Dermis blood vessel endothelial cell (primary cell): ENCODE measurements around the gene DEPDC4. TPM values are rescaled to one million over a fixed set of nuclear protein-coding genes. Genes with fewer than 3 reads are reported as not detected.
"Not testable (repeated sequence)": the region's sequence is repeated elsewhere in the genome, so short reads cannot be mapped to it uniquely, and the experiment has no call there.

Experiments used
- DNase-seq: peaks from one replicate; pipeline ENCODE4 v3.0.0; 2010
- total RNA-seq: library from RNA; depleted of rRNA; stranded (reverse); fragments of >200 nt; gene quantifications from 2 replicates; pipeline ENCODE4 v1.2.3, GENCODE V29; 2014

The DEPDC4 gene
- total RNA-seq, 1 donor from 2014 or later = 0.17 TPM

- DNase-seq = no peak
Observed at GRCh38 chr12:100263131-100263530, 3.7 kb downstream of the DEPDC4 start.

GRCh38 chr12:100258127-100258526, 8.8 kb downstream of the DEPDC4 start:
- no peak for DNase-seq

- no peak for DNase-seq
Observed at GRCh38 chr12:100254876-100255275, 12.0 kb downstream of the DEPDC4 start.

- DNase-seq = no peak
Observed at GRCh38 chr12:100253437-100253836, 13.4 kb downstream of the DEPDC4 start.

DNA sequence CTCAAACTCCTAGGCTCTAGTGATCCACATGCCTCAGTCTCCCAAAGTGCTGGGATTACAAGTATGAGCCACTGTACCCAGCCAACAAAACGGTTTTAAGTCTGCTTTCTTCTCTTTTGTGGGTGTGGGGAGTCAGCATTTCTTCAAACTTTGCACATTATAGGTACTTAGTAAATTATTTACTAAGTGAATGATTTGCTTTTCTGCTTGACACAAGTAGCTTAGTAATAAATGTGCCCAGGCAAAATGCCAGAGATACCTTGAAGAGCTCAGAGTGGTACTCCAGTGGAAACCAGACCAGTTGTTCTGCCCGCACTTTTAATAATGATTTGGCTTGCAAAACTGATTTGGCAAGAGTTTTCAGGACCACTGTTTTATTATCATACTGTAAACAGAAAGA, 15.0 kb downstream of the DEPDC4 start:
- DNase-seq = no peak

DNA sequence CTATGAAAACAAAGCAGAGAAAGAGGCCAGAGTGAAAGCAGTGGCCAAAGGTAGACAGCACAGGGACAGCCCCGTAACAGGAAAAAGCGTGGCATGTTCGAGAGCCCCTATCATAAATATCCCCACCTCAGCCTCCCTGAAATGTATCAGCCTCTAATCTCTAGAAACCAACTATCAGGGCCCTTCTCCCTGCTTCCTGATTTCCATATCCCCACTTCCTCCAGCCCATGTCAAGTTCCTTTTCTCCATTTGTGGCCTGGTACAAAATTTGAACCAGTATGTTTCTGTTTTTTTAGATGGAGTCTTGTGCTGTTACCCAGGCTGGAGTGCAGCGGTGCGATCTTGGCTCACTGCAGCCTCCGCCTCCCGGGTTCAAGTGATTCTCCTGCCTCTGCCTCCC, 16.9 kb downstream of the DEPDC4 start:
- DNase-seq = no peak

DNA sequence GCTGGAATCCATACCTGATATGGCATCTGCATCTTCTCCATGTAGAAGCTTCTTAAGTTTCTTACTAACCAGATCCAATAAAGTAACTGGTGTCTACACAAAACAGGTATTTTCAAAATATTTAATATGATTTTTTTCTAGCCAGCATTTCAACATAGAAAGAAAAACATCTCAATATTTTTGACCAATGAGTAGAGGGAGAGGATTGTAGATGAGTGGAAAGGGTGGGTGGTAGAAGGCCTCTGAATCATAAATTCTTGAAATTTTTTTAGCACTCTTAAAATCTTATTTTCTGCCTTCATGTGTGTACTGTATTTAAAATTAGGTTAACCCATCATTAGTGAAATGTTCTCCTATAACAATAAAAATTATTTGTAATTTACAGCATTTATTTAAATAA, 18.0 kb downstream of the DEPDC4 start:
- DNase-seq = no peak

- DNase-seq = no peak
Observed at GRCh38 chr12:100247765-100248164, 19.1 kb downstream of the DEPDC4 start.

- DNase-seq = no peak
Observed at GRCh38 chr12:100243137-100243536, 23.7 kb downstream of the DEPDC4 start.

DNA sequence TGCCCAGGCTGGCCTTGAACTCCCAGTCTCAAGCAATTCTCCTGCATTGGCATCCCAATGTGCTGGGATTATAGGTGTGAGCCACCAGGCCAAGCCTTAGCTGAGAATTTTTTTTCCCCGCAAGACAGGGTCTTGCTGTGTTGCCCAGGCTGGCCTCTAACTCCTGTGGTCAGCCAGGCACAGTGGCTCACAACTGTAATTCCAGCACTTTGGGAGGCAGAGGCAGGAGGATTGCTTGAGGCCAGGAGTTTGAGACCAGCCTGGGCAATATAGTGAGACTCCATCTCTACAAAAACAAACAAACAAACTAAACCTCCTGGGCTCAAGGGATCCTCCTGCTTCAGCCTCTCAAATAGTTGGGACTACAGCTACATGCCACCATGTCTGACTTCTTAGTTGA, 27.3 kb downstream of the DEPDC4 start:
- no peak for DNase-seq

GRCh38 chr12:100238801-100239200, 28.1 kb downstream of the DEPDC4 start:
- DNase-seq = no peak

GRCh38 chr12:100234591-100235304, 32.1 kb downstream of the DEPDC4 start:
- DNase-seq = peak; percentile 69

DNA sequence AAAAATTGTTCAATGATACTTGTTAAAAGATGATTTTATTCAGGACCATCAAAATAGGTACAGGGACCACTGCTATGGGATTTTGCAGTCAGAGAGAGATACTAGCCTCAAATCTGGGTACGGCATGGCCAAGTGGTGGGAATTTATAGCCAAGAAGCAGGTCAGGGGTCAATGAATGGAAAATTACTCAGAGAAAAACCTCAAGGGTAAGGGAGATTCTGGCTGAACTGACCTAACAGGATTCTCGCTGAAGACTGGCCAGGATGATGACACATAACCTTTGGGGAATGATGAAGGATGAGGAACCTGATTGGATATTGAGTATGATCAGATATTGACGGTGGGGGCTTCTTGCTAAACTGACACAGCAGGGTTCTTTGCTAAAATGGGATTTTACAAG, 32.7 kb downstream of the DEPDC4 start:
- peak; percentile 39 for DNase-seq

DNA sequence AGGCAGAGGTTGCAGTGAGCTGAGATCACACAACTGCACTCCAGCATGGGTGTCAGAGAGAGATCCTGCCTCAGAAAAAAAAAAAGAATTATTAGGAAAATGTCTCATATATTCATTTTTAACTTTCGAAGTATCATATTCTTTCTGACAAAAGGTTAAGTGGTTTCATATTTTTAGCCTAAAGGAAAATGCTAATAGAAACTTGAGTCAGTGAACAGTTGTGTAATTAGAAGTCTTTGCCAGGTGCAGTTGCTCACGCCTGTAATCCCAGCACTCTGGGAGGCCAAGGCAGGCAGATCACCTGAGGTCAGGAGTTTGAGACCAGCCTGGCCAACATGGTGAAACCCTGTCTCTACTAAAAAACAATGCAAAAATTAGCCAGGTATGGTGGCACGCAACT, 35.0 kb downstream of the DEPDC4 start:
- DNase-seq = not testable (repeated sequence)

DNA sequence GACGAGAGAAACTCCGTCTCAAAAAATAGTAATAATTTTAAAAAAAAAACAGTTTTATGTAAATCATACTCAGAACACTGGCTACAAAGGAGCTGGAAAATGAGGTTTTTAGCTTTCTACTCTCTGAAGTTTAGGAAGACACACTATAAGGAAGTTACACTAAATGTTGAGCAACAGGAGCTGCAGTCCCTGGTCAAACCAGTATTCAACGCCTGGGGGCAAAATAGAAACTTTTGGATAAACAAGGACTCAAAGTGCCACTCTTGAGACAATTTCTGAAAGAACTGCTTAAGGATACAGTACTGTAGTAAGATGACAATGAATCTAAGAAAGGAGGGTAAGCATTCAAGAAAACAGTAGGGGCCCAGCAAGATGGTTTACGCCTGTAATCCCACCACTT, 37.0 kb downstream of the DEPDC4 start:
- no peak for DNase-seq

DNA sequence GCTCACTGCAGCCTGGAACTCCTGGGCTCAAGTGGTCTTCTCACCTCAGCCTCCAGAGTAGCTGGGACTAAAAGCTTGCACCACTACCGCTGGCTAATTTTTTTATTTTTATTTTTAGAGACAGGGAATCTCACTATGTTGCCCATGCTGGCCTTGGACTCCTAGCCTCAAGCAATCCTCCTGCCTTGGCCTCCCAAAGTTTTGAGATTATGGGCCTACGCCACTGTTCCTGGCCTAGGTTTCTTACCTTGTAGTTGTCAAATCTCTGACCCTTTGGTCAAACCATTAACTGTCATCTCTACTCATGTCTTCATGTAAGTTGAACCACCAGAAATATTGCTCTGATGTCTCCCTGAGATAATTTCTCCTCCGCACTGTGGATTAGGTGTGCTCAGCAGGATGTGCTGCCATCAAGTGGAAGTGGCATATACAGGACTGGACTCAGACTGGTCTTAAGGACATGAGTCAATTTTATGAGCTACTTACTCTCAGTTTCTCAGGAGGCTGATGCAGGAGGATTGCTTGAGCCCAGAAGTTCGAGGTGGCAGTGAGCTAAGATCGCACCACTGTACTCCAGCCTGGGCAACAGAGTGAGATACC, 37.7 kb downstream of the DEPDC4 start:
- peak; percentile 24 for DNase-seq

- DNase-seq = no peak
Observed at GRCh38 chr12:100225491-100225890, 41.4 kb downstream of the DEPDC4 start.

GRCh38 chr12:100222173-100222572, 44.7 kb downstream of the DEPDC4 start:
- DNase-seq = not testable (repeated sequence)

- no peak for DNase-seq
Observed at GRCh38 chr12:100221523-100221922, 45.4 kb downstream of the DEPDC4 start.

- no peak for DNase-seq
Observed at GRCh38 chr12:100219328-100220109, 47.4 kb downstream of the DEPDC4 start.

GRCh38 chr12:100216337-100216736, 50.5 kb downstream of the DEPDC4 start:
- no peak for DNase-seq

DNA sequence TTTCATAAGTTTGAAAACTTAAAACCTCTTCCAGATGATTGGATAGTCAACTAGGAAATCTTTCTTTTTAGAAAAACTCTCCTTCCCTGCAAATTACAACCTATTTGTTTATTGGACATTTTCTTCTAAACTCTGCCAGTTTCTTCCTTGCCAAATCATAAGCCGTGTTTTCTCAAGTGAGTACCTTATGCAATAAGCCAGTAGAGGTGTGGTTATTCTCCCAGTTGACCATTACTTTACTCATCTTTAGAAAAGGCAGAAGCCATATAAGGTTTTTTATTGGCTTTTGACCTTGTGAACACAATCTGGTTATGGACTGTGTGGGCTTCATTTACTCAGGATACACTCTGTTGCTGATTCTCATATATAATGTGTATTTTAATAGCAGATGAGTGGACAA, 51.7 kb downstream of the DEPDC4 start:
- DNase-seq = no peak

DNA sequence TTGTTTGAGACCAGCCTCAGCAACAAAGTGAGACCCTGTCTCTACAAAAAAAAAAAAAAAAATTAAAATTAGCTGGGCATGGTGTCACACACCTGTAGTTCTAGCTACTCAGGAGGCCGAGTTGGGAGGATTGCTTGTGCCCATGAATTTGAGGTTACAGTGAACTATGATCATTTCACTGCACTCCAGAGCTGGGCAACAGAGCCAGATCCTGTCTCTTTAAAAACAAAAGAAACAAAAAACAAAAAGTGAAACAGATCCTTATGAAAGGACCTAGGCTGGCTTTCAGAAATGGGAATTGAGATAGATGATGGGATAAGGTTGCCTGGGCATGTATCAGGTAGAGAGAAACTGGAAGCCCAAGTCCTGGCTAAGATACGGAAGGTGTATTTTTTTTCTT, 52.4 kb downstream of the DEPDC4 start:
- DNase-seq = no peak
